Adipocyte (in vitro differentiated cells): ENCODE measurements around the gene POLN.
A peak's percentile ranks its signal among the peaks of the same experiment; 100 is the strongest.
"Not testable (repeated sequence)": the region's sequence is repeated elsewhere in the genome, so short reads cannot be mapped to it uniquely, and the experiment has no call there.

Experiments used
- DNase-seq: peaks from one replicate; pipeline ENCODE4 v3.0.0-alpha.2; 2015; ENCODE audit warnings: low read depth
- H3K27me3 ChIP-seq: replicated peaks from 2 replicates; pipeline ENCODE4 v1.7.0; 2013; ENCODE audit warnings: mild to moderate bottlenecking, low read length, moderate library complexity; ENCODE audit not compliant: control insufficient read depth, insufficient read depth
- H3K36me3 ChIP-seq: 2 replicates; pipeline ENCODE4 v1.7.0; 2013; ENCODE audit warnings: low read length, mild to moderate bottlenecking, moderate library complexity; ENCODE audit not compliant: control insufficient read depth, insufficient read depth, severe bottlenecking
- H3K4me1 ChIP-seq: 2 replicates; pipeline ENCODE4 v1.7.0; 2013; ENCODE audit warnings: mild to moderate bottlenecking, low read length, moderate library complexity; ENCODE audit not compliant: control insufficient read depth, insufficient read depth
- H3K4me3 ChIP-seq: 2 replicates; pipeline ENCODE4 v1.7.0; 2013; ENCODE audit warnings: mild to moderate bottlenecking, low read length, moderate library complexity
- H3K9ac ChIP-seq: 2 replicates; pipeline ENCODE4 v1.7.0; 2013; ENCODE audit warnings: mild to moderate bottlenecking, low read length, moderate library complexity
- H3K9me3 ChIP-seq: 2 replicates; pipeline ENCODE4 v1.7.0; 2013; ENCODE audit warnings: mild to moderate bottlenecking, low read length, moderate library complexity; ENCODE audit not compliant: control insufficient read depth

The POLN gene

GRCh38 chr4:2284161-2284933 lies 42.4 kb upstream of the POLN start:
- no peak overlapping the region for H3K9ac ChIP-seq
- no peaks in the 10 kb centered on the region for H3K9me3 ChIP-seq
- H3K36me3 ChIP-seq: no peaks in the 10 kb centered on the region
- no peak overlapping the region for H3K4me3 ChIP-seq
- DNase-seq: no peak
- peaks cover 13% of the 10 kb centered on the region for H3K4me1 ChIP-seq
- no peaks in the 10 kb centered on the region for H3K27me3 ChIP-seq

GRCh38 chr4:2283199-2283711 lies 41.3 kb upstream of the POLN start:
- no peak overlapping the region for H3K4me3 ChIP-seq
- no peaks in the 10 kb centered on the region for H3K36me3 ChIP-seq
- peaks cover 13% of the 10 kb centered on the region for H3K4me1 ChIP-seq
- H3K9ac ChIP-seq: no peak overlapping the region
- no peaks in the 10 kb centered on the region for H3K27me3 ChIP-seq
- DNase-seq: no peak
- H3K9me3 ChIP-seq: no peaks in the 10 kb centered on the region

GRCh38 chr4:2281575-2282343 lies 39.8 kb upstream of the POLN start:
- Histone ChIP-seq H3K4me1 (peaks cover 10% of the 10 kb centered on the region), H3K27me3 (no peaks in the 10 kb centered on the region), H3K9me3 (no peaks in the 10 kb centered on the region), H3K9ac (no peak overlapping the region), H3K36me3 (no peaks in the 10 kb centered on the region), H3K4me3 (no peak overlapping the region)
- DNase-seq: no peak

- H3K4me1 ChIP-seq: peaks cover 6% of the 10 kb centered on the region
- peak; percentile 36 for DNase-seq
- no peaks in the 10 kb centered on the region for H3K9me3 ChIP-seq
- H3K9ac ChIP-seq: no peak overlapping the region
- H3K27me3 ChIP-seq: no peaks in the 10 kb centered on the region
- no peaks in the 10 kb centered on the region for H3K36me3 ChIP-seq
- H3K4me3 ChIP-seq: no peak overlapping the region
Observed at GRCh38 chr4:2280531-2281300, 38.8 kb upstream of the POLN start.

GRCh38 chr4:2277956-2278355 lies 36.0 kb upstream of the POLN start:
- no peaks in the 10 kb centered on the region for H3K4me1 ChIP-seq
- DNase-seq: no peak
- no peaks in the 10 kb centered on the region for H3K27me3 ChIP-seq
- H3K9me3 ChIP-seq: no peaks in the 10 kb centered on the region
- H3K9ac ChIP-seq: no peak overlapping the region
- H3K4me3 ChIP-seq: no peak overlapping the region
- no peaks in the 10 kb centered on the region for H3K36me3 ChIP-seq

- Histone ChIP-seq H3K9me3 (no peaks in the 10 kb centered on the region), H3K9ac (no peak overlapping the region), H3K4me3 (no peak overlapping the region), H3K4me1 (no peaks in the 10 kb centered on the region), H3K27me3 (no peaks in the 10 kb centered on the region), H3K36me3 (no peaks in the 10 kb centered on the region)
- DNase-seq: no peak
Observed at GRCh38 chr4:2276581-2277325, 34.8 kb upstream of the POLN start.

GRCh38 chr4:2275546-2276251 lies 33.8 kb upstream of the POLN start:
- H3K36me3 ChIP-seq: no peaks in the 10 kb centered on the region
- H3K4me3 ChIP-seq: no peak overlapping the region
- H3K9me3 ChIP-seq: no peaks in the 10 kb centered on the region
- no peaks in the 10 kb centered on the region for H3K4me1 ChIP-seq
- no peaks in the 10 kb centered on the region for H3K27me3 ChIP-seq
- H3K9ac ChIP-seq: no peak overlapping the region
- no peak for DNase-seq

- H3K9ac ChIP-seq, H3K27me3 ChIP-seq, H3K36me3 ChIP-seq, H3K4me3 ChIP-seq, H3K4me1 ChIP-seq, H3K9me3 ChIP-seq, DNase-seq: not testable (repeated sequence)
Observed at GRCh38 chr4:2275044-2275397, 33.1 kb upstream of the POLN start.

GRCh38 chr4:2274320-2275043 lies 32.6 kb upstream of the POLN start:
- no peaks in the 10 kb centered on the region for H3K36me3 ChIP-seq
- H3K4me1 ChIP-seq: no peaks in the 10 kb centered on the region
- no peaks in the 10 kb centered on the region for H3K27me3 ChIP-seq
- no peak for DNase-seq
- H3K9me3 ChIP-seq: no peaks in the 10 kb centered on the region
- no peak overlapping the region for H3K9ac ChIP-seq
- no peak overlapping the region for H3K4me3 ChIP-seq
